SK-N-MC (cell line): ENCODE data around the gene NOS1.
A peak's percentile ranks its signal among the peaks of the same experiment; 100 is the strongest.
"Not testable (repeated sequence)": the region's sequence is repeated elsewhere in the genome, so short reads cannot be mapped to it uniquely, and the experiment has no call there.

Experiments used
- DNase-seq: peaks from one replicate; pipeline ENCODE4 v3.0.0-alpha.2; 2011; ENCODE audit warnings: low read depth, low spot score
- H3K27ac ChIP-seq: fragments of 200-600 bp; sonication (generic); 2 replicates; pipeline ENCODE4 v1.5.1; 2016; ENCODE audit warnings: mixed run types
- H3K36me3 ChIP-seq: fragments of 200-600 bp; sonication (generic); 2 replicates; pipeline ENCODE4 v1.6.1; 2017; ENCODE audit warnings: antibody characterized with exemption, low read length, mixed read lengths; ENCODE audit not compliant: insufficient read depth
- H3K4me3 ChIP-seq: fragments of 200-600 bp; sonication (generic); 2 replicates; pipeline ENCODE4 v1.5.1; 2016
- H3K9ac ChIP-seq: fragments of 200-600 bp; sonication (generic); 2 replicates; pipeline ENCODE4 v1.8.0; 2017; ENCODE audit warnings: mixed run types, mixed read lengths; ENCODE audit not compliant: insufficient read length
- H3K9me3 ChIP-seq: fragments of 200-600 bp; sonication (generic); 2 replicates; pipeline ENCODE4 v1.6.1; 2017; ENCODE audit warnings: low read depth, mild to moderate bottlenecking, antibody characterized with exemption, low read length, moderate library complexity, mixed read lengths
- EZH2 ChIP-seq: fragments of 200-600 bp; sonication (generic); IDR thresholded peaks from one replicate; pipeline ENCODE4 v1.6.1; 2017; ENCODE audit warnings: antibody characterized with exemption
- FOXP2 ChIP-seq: optimal IDR thresholded peaks from 2 replicates; pipeline ENCODE3; 2011; ENCODE audit warnings: mild to moderate bottlenecking, moderate library complexity; ENCODE audit not compliant: insufficient read depth; ENCODE audit errors: extremely low read length, control extremely low read depth
- POLR2AphosphoS5 ChIP-seq: IDR thresholded peaks from 2 replicates; pipeline ENCODE4 v1.6.1; 2012; ENCODE audit warnings: mild to moderate bottlenecking, low read depth, low read length, borderline replicate concordance

NOS1 gene

GRCh38 chr12:117192057-117192456 lies 169.4 kb downstream of the NOS1 start:
- Histone ChIP-seq H3K27ac (no peak overlapping the region), H3K36me3 (peaks cover 4% of the 10 kb centered on the region; the same call in 1 of the 2 replicates), H3K9ac (no peak overlapping the region), H3K4me3 (no peak overlapping the region), H3K9me3 (no peaks in the 10 kb centered on the region)
- DNase-seq: no peak
- TF ChIP-seq FOXP2 (no peak), POLR2AphosphoS5 (no peak), EZH2 (no peak)

- Histone ChIP-seq H3K9ac (peak within 1 kb of the TSS; percentile 83), H3K4me3 (peak within 1 kb of the TSS; percentile 97), H3K9me3 (no peaks in the 10 kb centered on the region), H3K36me3 (peaks cover 16% of the 10 kb centered on the region), H3K27ac (no peak within 1 kb of the TSS)
- DNase-seq: peak; percentile 14
- TF ChIP-seq POLR2AphosphoS5 (peak; percentile 89; the same call in 1 of the 2 replicates), EZH2 (no peak)
Observed at GRCh38 chr12:117190210-117190781, 171.1 kb downstream of the NOS1 start, which contains the start of gene FBXO21. Gene FBXO21 (minus strand): TSS chr12:117190470. CDS start chr12:117190456, 14 bp downstream.

DNA sequence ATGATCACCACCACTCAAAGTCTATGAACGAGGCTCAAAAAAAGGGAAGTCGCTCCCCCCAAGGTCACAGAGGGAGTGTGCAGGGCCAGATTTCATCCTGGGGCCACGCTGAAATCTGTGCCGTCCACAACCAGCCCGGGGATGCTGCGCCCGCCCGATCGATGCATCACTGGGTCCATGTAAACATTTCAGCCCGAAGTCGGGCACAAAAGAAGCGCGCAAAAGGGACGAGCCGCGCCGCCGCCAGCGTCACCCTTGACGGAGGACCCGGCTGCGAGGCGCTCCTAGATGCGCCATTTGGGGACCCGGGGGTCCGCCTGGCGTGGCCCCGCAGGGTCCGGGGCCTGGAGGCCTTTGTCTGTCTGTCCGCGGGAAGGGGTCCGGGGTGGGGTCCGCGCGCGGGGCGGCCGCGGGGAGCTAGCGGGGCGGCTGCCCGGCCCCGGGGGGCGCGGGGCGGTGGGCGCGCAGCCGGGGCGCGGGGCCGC lies 171.7 kb downstream of the NOS1 start:
- H3K9me3 ChIP-seq: no peaks in the 10 kb centered on the region
- no peak overlapping the region for H3K27ac ChIP-seq
- H3K9ac ChIP-seq: peak overlapping the region; percentile 83
- TF ChIP-seq EZH2 (no peak), POLR2AphosphoS5 (no peak), FOXP2 (no peak)
- DNase-seq: no peak
- peaks cover 21% of the 10 kb centered on the region for H3K36me3 ChIP-seq
- H3K4me3 ChIP-seq: peak overlapping the region; percentile 97

- peak overlapping the region; percentile 83 for H3K9ac ChIP-seq
- TF ChIP-seq FOXP2: no peak
- peak overlapping the region; percentile 97 for H3K4me3 ChIP-seq
- H3K36me3 ChIP-seq: peaks cover 27% of the 10 kb centered on the region
- H3K27ac ChIP-seq: no peak overlapping the region
- no peak for DNase-seq
- no peaks in the 10 kb centered on the region for H3K9me3 ChIP-seq
Observed at GRCh38 chr12:117188961-117189724, 172.3 kb downstream of the NOS1 start.

GRCh38 chr12:117188121-117188665 lies 173.2 kb downstream of the NOS1 start:
- peaks cover 37% of the 10 kb centered on the region for H3K36me3 ChIP-seq
- no peak overlapping the region; the same call in 1 of the 2 replicates for H3K27ac ChIP-seq
- peak overlapping the region; percentile 97; the same call in 1 of the 2 replicates for H3K4me3 ChIP-seq
- TF ChIP-seq POLR2AphosphoS5 (no peak), FOXP2 (no peak), EZH2 (no peak)
- no peaks in the 10 kb centered on the region for H3K9me3 ChIP-seq
- H3K9ac ChIP-seq: no peak overlapping the region
- no peak for DNase-seq

- Histone ChIP-seq H3K9ac (no peak overlapping the region), H3K4me3 (no peak overlapping the region), H3K36me3 (peaks cover 44% of the 10 kb centered on the region), H3K9me3 (no peaks in the 10 kb centered on the region), H3K27ac (no peak overlapping the region)
- TF ChIP-seq POLR2AphosphoS5 (no peak), EZH2 (no peak), FOXP2 (no peak)
- DNase-seq: no peak
Observed at GRCh38 chr12:117187421-117187820, 174.0 kb downstream of the NOS1 start.

- H3K27ac ChIP-seq: no peak overlapping the region
- no peak for TF ChIP-seq EZH2
- no peak for TF ChIP-seq POLR2AphosphoS5
- no peak for TF ChIP-seq FOXP2
- DNase-seq: no peak
- H3K9me3 ChIP-seq: no peaks in the 10 kb centered on the region
- peaks cover 75% of the 10 kb centered on the region for H3K36me3 ChIP-seq
- H3K9ac ChIP-seq: no peak overlapping the region
- no peak overlapping the region for H3K4me3 ChIP-seq
Observed at GRCh38 chr12:117182866-117183265, 178.6 kb downstream of the NOS1 start.

- H3K9ac ChIP-seq, DNase-seq, H3K9me3 ChIP-seq, H3K4me3 ChIP-seq, H3K27ac ChIP-seq: not testable (repeated sequence)
- peaks cover 78% of the 10 kb centered on the region for H3K36me3 ChIP-seq
Observed at GRCh38 chr12:117181468-117181843, 180.0 kb downstream of the NOS1 start.
